HG03575 (cell line): ENCODE results near the gene IQCM.

Source experiments
- ATAC-seq: cut with Tn5 transposase; IDR thresholded peaks from one replicate; pipeline ENCODE4 v1.9.1; 2021; ENCODE audit not compliant: unreplicated experiment, insufficient number of reproducible peaks, low FRiP score; ENCODE audit errors: extremely low read depth

The IQCM gene

DNA sequence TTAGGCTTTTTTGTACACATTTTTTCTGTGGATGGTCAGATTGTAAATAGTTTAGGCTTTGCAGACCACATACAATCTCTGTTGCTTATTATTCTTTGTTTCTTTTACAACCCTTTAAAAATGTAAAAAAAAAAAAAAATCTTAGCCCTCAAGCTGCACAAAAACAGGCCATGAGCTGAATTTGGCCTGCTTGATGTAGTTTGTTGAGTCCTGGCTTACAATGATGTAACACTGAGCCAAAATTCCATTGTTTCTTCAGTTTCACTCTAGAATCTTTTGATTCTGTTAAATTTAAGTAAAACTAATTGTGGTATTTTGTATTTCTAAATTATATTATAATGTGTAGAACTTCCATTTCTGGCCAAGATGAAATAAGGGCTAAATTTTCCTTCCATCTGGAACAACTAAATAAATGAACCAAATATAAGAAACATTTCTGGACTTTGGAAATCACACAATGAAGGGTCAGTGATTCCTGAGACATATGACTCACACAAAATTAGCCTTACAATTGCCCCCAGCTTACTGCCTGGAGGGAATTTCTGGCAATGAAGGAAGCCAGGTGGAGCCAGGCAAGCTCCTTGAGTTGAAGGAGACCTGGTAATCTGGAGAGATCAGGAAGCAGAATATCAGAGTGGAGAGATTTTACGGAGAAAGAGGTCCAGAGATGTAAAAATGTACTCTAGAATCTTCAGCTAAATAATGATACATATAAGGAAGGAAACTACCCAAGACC, 29.8 kb downstream of the IQCM start:
- ATAC-seq = no peak

DNA sequence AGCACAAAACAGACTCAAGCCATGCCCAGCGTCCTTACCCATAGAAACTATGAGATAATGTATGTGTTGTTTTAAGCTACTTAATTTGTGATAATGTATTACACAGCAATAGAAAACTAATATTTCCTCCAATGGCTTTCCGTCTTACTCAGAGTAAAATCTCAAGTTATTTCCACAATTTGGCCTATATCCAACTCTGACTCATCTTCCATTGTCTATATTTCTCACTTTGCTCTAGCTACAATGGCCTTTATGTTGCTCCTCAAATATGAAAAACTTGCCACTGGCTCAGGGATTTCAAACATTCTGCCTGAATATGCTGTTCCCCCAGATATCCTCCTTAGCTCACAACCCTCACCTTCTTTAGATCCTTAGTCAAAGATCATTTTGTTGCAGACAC, 31.6 kb downstream of the IQCM start:
- ATAC-seq = no peak

DNA sequence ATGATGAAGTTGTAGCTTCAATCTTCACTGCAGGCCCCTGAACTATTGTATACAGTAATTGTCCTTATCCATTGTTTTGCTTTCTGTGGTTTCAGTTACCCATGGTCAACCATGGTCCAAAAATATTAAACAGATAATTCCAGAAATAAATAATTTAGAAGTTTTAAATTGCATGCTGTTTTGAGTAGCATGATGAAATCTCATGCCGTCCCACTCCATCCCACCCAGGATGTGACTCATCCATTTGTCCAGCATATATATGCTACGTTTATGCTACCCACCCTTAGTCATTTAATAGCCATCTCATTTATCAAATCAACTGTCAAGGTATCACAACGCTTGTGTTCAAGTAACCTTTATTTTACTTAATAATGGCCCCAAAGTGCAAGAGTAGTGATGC, 34.5 kb downstream of the IQCM start:
- ATAC-seq = no peak

DNA sequence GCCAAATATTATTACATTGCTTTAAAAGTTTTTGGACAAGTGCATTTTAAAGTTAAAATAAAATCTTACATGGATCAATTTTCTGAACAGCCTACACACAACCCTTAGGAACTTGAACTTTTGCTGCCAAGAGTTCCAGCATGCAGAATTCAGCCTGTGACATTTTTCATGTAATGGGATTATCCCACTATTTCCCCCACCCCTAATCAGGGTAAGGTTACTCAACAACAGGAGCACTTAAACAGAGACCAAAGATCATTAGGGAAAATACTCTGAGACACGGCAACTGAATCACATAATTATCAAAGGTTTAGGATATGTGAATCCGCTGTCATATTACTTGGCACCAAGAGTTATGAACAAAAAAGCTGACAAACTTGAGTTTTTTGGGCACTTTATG, 47.2 kb downstream of the IQCM start:
- no peak for ATAC-seq

- ATAC-seq = no peak
Measured at GRCh38 chr4:149766135-149766534, 49.5 kb downstream of the IQCM start.

DNA sequence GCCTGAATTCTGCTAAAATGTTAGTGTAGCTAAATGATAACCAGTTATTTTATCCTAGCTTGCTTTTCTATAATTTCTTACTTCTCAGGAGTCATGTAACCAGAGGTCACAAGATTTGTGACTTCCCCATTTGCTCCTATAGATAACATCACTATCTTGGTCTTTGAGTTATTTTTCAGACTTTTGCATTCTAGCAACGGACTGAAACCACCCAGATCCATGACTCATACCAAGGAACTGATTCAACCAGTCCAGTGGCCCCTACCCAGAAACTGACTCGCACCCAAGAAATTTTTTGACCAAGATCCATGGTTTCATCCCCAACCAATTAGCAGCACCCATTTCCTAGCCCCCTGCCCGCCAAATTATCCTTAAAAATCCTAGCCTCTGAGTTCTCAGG, 50.0 kb downstream of the IQCM start:
- ATAC-seq = no peak

DNA sequence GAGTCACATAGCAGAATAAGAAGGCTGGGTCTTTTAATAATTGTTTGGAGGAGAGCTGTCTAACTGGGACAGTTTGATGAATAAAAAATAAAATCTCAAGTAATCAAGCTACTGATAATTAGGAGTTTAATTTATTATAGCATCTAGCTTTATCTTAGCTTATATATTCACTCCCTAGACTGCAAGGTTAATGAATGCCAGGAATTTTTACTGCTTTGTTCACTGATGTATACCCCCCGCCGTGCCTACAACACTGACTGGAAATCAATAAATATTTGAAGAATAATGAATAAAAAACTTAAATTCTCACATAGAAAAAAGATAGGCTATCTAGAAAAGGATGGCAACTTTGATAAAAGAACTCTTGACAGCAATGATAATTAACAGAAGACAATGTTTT, 59.7 kb downstream of the IQCM start:
- no peak for ATAC-seq

- ATAC-seq = no peak
Measured at GRCh38 chr4:149754526-149754925, 61.1 kb downstream of the IQCM start.

DNA sequence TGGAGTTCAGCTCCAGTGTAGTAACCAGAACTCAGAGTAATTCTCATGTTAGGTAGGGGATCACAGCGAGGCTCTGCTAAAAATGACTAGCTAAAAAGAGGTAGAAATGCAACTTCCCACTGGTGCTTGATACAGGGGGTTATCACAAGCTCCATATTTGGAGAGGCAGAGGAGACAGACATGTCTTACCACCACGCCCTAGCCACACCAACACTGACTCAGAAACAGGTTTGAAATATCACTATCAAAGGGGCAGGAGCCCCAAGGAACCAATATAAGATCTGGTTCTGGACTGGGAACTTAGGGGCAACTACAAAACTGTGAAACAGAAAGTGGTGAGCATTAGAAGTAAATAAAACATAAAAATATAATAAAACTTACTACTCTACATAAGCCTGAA, 62.9 kb downstream of the IQCM start:
- no peak for ATAC-seq

DNA sequence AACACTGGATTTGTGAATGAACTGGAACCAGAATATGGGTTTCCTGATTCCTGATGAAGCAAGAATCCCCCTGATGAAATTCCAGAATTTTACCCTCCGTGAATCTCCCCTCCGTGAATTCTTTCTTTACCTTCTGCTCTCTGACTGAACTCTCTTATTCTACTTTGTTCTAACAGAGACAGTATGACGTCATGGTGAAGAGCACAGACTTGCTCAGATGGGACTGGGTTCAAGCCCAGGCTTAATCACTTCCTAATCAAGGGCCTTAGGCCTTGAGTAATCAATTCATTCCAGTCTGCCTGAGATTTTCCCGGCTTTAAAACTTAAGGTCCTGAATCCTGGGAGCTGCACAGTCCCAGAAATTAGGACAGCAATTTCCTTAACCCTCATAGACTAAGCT, 64.5 kb downstream of the IQCM start:
- no peak for ATAC-seq

- no peak for ATAC-seq
Measured at GRCh38 chr4:149749784-149750183, 65.9 kb downstream of the IQCM start.

DNA sequence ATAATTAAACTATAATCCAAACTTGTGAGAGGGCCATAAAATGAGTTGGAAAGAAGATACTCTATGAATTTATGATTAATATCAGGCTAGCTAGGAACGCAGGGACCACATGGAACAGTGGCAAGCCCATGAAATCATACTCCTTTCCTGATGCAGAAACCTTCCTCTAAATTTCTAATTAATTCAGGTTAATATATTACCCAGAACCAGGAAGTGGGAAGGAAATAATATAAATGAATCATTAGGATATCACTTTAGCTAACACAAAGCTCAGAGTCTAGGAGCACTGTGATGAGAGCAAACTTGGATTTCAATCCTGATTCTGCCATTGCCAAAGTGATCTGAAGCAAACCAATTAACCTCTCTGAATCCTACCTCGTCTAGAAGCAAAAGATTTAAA, 68.0 kb downstream of the IQCM start:
- ATAC-seq = no peak

DNA sequence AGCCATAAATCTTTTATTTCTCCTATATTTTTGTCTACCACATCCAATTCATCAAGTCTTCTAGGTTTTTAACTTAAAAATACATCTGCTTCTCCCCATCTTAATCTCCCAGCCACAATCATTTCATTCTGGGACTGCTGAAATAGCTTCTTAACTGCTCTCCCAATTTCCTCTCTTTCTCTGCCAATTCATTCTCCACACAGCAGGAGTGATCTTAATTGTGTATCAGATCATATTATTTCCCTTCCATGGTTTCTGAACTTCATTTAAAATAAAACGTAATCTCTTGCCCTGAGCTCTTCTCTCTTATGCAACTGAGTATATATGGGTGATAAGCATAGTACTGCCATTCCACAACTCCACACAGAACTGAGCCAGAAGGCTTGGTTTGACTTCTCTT, 69.4 kb downstream of the IQCM start:
- ATAC-seq = no peak

GRCh38 chr4:149741186-149741831, 74.3 kb downstream of the IQCM start:
- ATAC-seq = no peak

- no peak for ATAC-seq
Measured at GRCh38 chr4:149738156-149738555, 77.5 kb downstream of the IQCM start.

DNA sequence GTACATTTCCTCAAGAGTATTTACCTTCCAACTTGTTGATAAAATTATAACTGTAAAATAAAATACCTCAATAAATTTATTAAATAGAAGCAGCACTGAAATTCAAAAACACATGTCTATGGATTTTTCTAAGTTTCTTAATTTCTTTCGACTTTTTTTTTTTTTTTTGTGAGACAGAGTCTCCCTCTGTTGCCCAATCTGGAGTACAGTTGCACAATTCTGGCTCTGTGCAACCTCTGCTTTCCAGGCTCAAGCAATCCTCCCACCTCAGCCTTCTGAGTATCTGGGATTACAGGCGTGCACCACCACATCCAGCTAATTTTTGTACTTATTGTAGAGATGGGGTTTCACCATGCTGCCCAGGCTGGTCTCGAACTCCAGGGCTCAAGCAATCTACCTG, 79.8 kb downstream of the IQCM start:
- no peak for ATAC-seq

DNA sequence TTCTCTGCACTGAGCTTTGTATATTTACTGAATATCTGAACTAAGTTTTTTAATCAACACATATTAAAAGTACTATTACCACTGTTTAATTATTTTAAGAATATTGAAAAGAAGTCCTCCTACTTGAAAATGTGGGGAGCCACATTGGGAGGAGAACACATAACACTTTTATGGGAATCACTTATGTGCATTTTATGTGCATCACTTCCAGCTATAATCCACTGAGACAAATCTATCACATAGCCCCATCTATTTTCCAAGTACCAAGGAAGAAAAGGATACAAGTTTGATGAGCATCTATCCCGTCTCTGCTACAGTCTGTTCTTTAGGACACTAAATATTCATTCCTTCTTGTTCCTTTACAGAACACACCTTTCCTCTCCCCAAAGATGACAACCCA, 87.2 kb downstream of the IQCM start:
- ATAC-seq = no peak

DNA sequence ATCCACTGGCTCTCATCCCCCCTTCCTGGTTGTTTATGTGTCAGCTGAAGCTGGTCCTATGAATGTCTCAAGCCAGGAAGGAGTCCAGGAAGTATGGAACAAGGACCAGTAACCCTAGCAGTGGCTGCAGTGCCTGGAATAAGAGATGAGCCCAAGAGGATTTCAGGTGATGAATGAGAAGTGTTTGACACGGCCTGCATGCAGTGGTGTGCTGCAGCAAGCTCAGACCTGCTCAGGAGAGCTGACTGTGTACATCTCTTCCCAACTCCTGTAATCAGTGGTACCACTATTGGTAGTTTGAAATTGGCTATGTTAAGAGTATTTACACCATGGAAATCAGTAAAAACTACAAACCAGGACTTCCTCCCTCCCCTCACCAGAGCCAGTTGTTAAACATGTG, 88.0 kb downstream of the IQCM start:
- ATAC-seq = no peak

DNA sequence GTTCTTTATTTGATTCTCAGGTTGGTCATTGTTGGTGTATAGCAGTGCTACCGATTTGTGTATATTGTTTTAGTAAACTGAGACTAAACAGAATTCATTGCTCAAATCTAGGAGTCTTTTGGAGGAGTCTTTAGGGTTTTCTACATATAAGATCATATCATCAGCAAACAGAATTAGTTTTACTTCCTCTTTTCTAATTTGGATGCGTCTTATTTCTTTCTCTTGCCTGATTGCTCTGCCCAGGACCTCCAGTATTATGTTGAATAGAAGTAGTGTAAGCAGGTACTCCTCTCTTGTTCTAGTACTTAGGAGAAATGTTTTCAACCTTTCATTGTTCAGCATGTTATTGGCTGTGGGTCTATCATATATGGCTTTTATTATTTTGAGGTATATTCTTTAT, 92.6 kb downstream of the IQCM start:
- no peak for ATAC-seq

DNA sequence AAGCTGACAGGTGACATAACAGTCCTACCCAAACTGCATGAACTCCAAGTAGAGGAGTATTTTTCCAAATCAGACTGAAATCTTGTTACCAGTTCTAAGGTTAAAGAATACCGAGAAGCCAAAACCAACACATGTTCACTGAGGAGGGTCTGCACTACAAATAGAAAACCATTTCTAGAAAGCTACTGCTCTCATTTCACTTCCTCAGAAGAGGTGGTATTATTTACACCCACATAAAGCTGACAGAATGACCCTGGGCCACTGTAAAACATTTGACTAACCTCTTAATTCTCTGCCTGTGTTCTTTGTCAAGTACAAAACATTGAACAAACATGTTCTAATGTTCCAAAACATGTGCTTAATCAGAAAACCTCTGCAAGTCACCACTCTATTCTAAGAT, 95.8 kb downstream of the IQCM start:
- no peak for ATAC-seq

DNA sequence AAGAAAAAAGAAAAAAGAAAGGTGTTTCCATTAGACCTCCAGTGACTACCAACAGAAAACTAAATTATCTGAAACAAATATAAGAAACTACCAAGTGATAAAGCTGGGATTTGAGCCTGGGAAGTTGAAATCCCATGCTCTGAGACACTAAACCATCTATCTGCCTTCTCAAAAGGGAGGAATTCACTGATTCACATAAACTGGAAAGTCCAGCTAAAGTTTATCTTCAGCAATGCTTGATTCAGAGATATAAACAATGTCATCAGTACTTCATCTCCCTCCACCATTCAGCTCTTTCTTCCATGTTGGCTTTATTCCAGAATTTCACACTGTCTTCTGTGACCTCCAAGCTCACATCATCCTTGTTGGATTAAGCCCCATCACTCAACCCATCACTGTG, 96.3 kb downstream of the IQCM start:
- no peak for ATAC-seq
